RWPE2 (cell line): ENCODE measurements around the gene RFTN1.

Experiments
- ATAC-seq: fragments of 200-7000 bp; cut with Tn5 transposase; 3 replicates; pipeline ENCODE4 v1.9.1; 2021; ENCODE audit warnings: low read depth
- DNase-seq: peaks from one replicate; pipeline ENCODE4 v3.0.0-alpha.2; 2020; ENCODE audit warnings: low spot score
- H3K27ac ChIP-seq: fragments of 450-650 bp; 2 replicates; pipeline ENCODE4 v1.5.1; 2017; ENCODE audit warnings: mild to moderate bottlenecking; ENCODE audit not compliant: poor library complexity, severe bottlenecking
- H3K27me3 ChIP-seq: fragments of 250-450 bp; sonication (Bioruptor Pico); 2 replicates; pipeline ENCODE4 v1.5.1; 2021; ENCODE audit warnings: mild to moderate bottlenecking, moderate library complexity; ENCODE audit not compliant: insufficient read depth, poor library complexity, severe bottlenecking
- H3K36me3 ChIP-seq: fragments of 250-450 bp; sonication (Bioruptor Pico); 2 replicates; pipeline ENCODE4 v1.5.1; 2020; ENCODE audit warnings: low read depth, mild to moderate bottlenecking, moderate library complexity
- H3K4me1 ChIP-seq: fragments of 250-450 bp; sonication (Bioruptor Pico); 2 replicates; pipeline ENCODE4 v1.5.1; 2021; ENCODE audit warnings: mild to moderate bottlenecking, moderate library complexity; ENCODE audit not compliant: insufficient read depth, poor library complexity, severe bottlenecking
- H3K4me3 ChIP-seq: fragments of 250-450 bp; sonication (Bioruptor Pico); 2 replicates; pipeline ENCODE4 v1.5.1; 2021; ENCODE audit warnings: mild to moderate bottlenecking, moderate library complexity; ENCODE audit not compliant: severe bottlenecking
- H3K9me3 ChIP-seq: fragments of 250-450 bp; sonication (Bioruptor Pico); 2 replicates; pipeline ENCODE4 v1.5.1; 2021; ENCODE audit warnings: mild to moderate bottlenecking, moderate library complexity; ENCODE audit not compliant: severe bottlenecking
- TF ChIP-seq, protein P1 (sequence below): fragments of 450-650 bp; IDR thresholded peaks from one replicate; pipeline ENCODE4 v1.5.1; 2017; ENCODE audit warnings: mild to moderate bottlenecking, moderate library complexity; ENCODE audit not compliant: poor library complexity, severe bottlenecking

Gene RFTN1

DNA sequence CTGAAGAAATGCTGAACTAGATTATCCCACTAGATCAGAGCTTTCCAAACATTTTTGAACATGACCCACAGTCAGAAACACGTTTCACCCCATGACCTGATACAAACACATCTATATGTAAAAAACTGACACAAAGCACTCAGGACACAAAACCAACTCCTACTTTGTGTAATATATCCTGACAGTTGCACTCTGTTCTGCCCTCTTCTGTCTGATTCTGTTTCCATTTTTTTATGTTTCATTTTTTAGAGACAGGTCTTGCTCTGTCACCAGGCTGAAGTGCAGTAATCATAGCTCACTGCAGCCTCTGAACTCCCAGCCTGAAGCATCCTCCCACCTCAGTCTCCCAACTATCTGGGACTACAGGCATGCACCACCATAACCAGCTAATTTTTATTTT lies 15.8 kb upstream of the RFTN1 start:
- H3K27me3 ChIP-seq, result peaks cover 8% of the 10 kb centered on the region
- H3K4me1 ChIP-seq, result no peaks in the 10 kb centered on the region
- TF ChIP-seq, protein P1, sequence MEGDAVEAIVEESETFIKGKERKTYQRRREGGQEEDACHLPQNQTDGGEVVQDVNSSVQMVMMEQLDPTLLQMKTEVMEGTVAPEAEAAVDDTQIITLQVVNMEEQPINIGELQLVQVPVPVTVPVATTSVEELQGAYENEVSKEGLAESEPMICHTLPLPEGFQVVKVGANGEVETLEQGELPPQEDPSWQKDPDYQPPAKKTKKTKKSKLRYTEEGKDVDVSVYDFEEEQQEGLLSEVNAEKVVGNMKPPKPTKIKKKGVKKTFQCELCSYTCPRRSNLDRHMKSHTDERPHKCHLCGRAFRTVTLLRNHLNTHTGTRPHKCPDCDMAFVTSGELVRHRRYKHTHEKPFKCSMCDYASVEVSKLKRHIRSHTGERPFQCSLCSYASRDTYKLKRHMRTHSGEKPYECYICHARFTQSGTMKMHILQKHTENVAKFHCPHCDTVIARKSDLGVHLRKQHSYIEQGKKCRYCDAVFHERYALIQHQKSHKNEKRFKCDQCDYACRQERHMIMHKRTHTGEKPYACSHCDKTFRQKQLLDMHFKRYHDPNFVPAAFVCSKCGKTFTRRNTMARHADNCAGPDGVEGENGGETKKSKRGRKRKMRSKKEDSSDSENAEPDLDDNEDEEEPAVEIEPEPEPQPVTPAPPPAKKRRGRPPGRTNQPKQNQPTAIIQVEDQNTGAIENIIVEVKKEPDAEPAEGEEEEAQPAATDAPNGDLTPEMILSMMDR, result no peak
- no peak overlapping the region for H3K4me3 ChIP-seq
- no peaks in the 10 kb centered on the region for H3K36me3 ChIP-seq
- no peak overlapping the region for H3K27ac ChIP-seq
- no peak for DNase-seq
- H3K9me3 ChIP-seq, result no peaks in the 10 kb centered on the region
- ATAC-seq, result no peak

DNA sequence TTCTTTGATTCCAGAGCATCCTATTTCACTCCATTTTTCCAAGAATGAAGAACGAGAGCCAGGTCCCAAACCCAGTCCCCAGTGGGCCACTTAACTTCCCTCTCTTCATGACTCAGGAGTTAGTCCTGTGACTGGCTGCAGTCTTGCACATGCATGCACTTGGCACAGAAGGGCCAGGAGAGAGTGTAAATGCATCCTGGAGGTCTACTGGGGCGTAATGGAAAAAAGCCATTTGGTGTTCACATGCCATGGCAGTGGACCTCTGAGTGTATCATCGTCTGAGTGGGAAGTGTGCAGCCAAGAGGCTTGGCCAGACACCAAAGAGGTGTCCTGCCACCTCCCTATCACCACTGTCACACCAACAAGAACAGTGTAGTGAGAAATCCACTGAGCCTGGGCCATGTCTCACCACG lies 15.1 kb upstream of the RFTN1 start:
- H3K9me3 ChIP-seq, result no peaks in the 10 kb centered on the region
- no peaks in the 10 kb centered on the region for H3K36me3 ChIP-seq
- H3K27ac ChIP-seq, result no peak overlapping the region
- TF ChIP-seq, protein P1, result no peak
- H3K4me1 ChIP-seq, result no peaks in the 10 kb centered on the region
- ATAC-seq (no peak), DNase-seq (no peak)
- no peak overlapping the region for H3K4me3 ChIP-seq
- H3K27me3 ChIP-seq, result peaks cover 8% of the 10 kb centered on the region

DNA sequence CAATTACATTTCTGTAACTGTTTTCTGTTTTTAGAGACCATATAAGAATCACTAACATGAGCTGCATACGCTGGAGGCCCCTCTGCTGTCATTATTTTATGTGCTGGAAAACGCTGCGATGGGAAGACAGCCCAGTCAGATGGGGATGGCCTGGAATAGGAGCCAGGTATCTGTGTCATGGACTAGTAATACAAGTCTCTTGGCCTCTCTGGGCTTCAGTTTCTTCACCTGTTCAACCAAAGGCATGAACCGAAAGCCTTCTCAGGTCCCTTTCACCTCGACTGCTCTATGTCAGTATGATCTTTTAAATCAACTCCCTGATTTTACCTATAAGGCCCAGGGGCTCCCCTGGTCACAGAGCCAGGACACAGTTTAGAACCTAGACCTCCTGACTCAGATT lies 14.6 kb upstream of the RFTN1 start:
- TF ChIP-seq, protein P1, result no peak
- Histone ChIP-seq H3K36me3 (no peaks in the 10 kb centered on the region), H3K4me3 (no peak overlapping the region), H3K27me3 (peaks cover 8% of the 10 kb centered on the region), H3K27ac (no peak overlapping the region), H3K4me1 (no peaks in the 10 kb centered on the region), H3K9me3 (no peaks in the 10 kb centered on the region)
- DNase-seq (no peak), ATAC-seq (no peak)

DNA sequence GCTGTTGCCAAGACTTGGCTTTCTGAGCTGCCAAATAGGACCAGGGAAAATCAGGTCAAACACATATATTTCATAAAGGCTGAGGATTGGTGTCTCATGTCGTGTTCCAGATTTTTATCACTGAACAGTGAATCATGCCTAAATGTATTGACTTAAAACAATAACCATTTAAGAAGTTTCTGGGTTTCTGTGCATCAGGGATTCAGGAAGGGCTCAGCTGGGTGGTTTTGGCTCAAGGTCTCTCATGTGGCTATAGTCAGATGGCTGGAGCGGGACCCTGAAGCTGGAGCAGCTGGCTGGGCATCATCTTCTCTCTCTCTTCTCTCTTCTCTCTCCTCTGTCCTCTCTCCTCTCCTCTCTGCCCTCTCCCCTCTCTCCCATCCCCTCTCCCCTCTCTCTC lies 10.7 kb upstream of the RFTN1 start:
- DNase-seq (no peak), ATAC-seq (no peak)
- Histone ChIP-seq H3K36me3 (no peaks in the 10 kb centered on the region), H3K27ac (no peak overlapping the region), H3K4me3 (no peak overlapping the region), H3K9me3 (no peaks in the 10 kb centered on the region), H3K27me3 (no peaks in the 10 kb centered on the region), H3K4me1 (no peaks in the 10 kb centered on the region)
- TF ChIP-seq, protein P1, result no peak

DNA sequence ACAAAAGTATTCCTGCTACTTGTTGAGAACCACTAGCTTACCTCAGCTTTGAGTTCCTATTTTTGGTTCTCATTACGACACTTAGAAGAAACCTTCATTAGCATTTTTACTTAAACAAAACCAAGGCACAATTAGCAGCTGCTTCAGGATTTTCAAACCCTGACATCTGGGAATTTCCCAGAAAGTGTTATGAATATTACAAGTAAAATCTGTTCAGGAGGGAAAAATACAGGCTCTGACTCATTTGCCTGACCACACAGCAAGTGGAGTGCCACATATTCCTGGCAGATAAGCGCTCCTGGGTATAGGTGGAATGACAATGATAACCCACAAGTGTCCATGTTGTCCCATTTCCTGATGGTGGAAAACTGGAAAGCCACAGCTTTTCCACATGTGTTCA lies 10.3 kb upstream of the RFTN1 start:
- H3K36me3 ChIP-seq, result no peaks in the 10 kb centered on the region

More for the DNA sequence above, 10.3 kb upstream of the RFTN1 start:
- H3K4me1 ChIP-seq, result no peaks in the 10 kb centered on the region
- no peak overlapping the region for H3K27ac ChIP-seq
- H3K4me3 ChIP-seq, result no peak overlapping the region
- H3K27me3 ChIP-seq, result no peaks in the 10 kb centered on the region
- DNase-seq (no peak), ATAC-seq (no peak)
- TF ChIP-seq, protein P1, result no peak
- no peaks in the 10 kb centered on the region for H3K9me3 ChIP-seq
